GM21423 (cell line): ENCODE results near the gene LY6G5B.

Source experiments
- ATAC-seq: cut with Tn5 transposase; IDR thresholded peaks from one replicate; pipeline ENCODE4 v1.9.1; 2021; ENCODE audit warnings: mild to moderate bottlenecking, moderate library complexity; ENCODE audit not compliant: unreplicated experiment

The LY6G5B gene

DNA sequence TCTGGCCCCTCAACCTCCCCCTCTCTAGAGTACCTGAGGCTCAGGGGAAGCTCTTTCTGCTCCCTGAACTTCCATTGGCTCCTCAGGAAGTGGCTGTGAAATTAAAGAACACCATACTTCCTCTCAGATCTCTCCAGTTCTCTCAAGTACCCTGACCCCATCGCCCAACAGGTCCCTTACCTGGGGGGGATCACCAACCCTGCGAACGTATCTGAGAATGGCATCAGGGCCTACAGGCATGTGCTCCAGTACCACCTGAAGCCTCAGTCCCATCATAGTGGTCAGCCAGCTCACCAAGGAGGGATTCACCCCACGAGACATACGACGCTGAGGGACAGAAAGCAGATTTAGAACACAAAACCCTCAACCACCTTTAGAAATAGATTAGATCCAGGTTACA is 29.2 kb upstream of the LY6G5B start:
- ATAC-seq = no peak

- no peak for ATAC-seq
Observed at GRCh38 chr6:31641370-31641769, 28.4 kb upstream of the LY6G5B start.

- no peak for ATAC-seq
Observed at GRCh38 chr6:31642798-31643570, 26.8 kb upstream of the LY6G5B start.

DNA sequence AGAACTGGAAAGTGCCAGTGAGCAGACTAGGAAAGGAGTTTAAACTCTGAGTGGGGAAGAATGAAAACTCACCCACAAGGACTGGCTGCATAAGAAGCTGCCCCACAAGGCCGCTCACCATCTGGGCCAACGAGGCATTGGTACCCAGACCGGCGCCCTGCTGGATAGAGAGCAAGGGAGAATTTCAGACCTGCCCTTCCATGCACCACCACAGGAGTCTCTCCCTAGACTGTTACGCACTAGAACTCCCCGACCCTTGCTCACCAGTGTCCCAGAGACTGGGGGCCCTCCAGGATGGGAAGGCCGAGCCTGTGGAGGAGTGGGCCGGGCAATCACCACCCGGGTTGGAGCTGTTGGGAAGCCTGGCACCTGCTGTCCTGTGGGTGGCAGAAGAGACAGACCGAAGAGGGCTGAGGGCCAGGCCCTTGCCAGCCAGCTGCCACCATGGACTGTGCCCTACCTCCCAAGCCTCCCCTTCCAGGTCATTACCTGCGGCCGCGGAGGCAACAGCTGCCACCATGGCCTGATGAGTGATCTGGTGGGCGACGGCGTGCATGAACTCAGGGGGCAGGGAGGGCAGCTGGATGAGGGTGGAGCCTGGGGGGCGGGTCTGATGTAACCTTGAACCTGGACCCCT is 25.8 kb upstream of the LY6G5B start:
- ATAC-seq = no peak

DNA sequence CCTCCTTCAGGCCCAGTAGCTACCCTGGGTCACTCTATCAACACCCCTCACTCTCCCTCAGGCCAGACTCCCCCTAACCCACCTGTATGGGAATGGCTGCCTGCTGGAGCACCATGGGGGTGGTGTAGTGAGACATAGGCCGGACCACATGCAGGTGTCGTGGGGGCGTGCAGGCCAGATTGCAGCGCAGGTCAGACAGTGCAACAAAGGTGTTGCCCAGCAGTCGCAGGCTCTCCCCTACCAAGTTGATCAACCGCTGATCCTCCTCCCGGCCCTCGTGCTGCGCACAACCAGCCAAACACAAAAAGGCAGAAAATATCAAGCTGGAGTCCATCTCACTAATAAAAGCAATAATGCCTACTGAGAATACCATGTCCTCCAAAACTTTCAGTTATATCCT is 24.5 kb upstream of the LY6G5B start:
- no peak for ATAC-seq

DNA sequence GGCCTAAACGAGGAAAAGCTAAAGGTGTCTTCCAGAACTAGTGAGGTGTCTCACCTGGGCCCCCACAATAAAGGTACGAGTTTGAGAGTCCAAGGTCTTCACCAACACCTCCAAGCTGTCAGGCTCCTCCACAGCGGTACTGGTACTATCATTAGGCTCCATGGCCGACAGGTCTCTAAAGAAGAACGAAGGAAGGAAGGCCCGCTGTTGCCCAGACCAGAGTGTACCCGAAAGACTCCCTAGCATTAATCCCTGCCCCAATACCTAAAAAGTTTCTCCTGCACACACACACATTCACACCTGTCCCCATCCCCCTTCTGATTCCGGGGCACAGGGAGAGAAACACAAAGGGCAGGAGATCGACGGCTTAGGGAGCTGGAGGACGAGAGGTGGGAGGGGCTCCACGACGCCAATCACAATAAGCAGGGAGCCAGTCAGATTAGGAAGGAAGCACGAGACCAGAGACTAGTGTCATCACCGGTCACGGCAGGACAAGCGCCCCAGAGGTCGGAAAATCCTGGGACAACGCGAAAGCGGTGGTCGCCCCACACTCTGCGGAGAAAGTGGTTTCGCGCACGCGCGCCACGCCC is 18.1 kb upstream of the LY6G5B start:
- ATAC-seq = peak; percentile 31

GRCh38 chr6:31652925-31653724 is 16.7 kb upstream of the LY6G5B start:
- peak; percentile 55 for ATAC-seq

GRCh38 chr6:31654574-31655348 is 15.0 kb upstream of the LY6G5B start:
- ATAC-seq = no peak

DNA sequence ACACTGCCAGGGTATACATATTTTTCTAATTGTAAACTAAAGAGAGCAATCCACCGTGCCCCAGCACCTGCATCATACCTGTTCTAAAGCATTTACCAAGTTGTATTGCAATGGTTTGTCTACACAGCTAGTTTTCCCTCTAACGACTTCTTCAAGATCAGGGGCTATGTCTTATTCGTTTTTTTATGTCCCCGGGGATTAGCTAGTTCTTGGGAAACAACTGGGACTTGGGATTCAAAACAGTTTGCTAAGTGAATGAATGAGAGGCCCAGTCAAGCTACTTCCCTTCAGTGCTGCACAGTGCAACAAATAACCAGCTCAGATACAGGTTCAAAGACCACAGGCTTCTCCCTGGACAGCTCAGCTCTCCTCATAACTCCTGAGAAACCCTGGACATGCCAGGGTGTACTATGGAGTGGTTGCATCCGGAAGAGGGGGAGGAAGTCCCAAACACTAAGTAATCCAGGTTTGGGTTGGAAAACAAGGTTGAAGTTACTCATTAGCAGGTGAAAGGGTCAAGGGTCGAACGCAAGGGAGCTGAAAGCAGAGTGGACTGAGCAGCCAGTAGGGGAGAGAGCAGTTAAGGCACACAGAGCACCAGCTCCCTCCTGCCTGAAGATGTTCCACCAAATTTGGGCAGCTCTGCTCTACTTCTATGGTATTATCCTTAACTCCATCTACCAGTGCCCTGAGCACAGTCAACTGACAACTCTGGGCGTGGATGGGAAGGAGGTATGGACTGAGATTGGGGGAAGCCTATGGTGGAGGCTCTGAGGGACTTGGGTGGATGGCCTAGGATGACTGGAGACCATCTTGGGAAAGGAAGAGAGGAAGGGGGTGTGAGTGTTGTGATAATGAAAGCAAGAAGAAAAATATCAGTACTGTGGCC is 14.2 kb upstream of the LY6G5B start, which contains the start of gene APOM:
Gene APOM, plus strand, starts transcription at position 546 of the 889 bp plus-strand sequence. Its CDS starts 73 bp downstream, at position 619.
- ATAC-seq = no peak

- no peak for ATAC-seq
Observed at GRCh38 chr6:31657406-31658157, 12.2 kb upstream of the LY6G5B start.

DNA sequence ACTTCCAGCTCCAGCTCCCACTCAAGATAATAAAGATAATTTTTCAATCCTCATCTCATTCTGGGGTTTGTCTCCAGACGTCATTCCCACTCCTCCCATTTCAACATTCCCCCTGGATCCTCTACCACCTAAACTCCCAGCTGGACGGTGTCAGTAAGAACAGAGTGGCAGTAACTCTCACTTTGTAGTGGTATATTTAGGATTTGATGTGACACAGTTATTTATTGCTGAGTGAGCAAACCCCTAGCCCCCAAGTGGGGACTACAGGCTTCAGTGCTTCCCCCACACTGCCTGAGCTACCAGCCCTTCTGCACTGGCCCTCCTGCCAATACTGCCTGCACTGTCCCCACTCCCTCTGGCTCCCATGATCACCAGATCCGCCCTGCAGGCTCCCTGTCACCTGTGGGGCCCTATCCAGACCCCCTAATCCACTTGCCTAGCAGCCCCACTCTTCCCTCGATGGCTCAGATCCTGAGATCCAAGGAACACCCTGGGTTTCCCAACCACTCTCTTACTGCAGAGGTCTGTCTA is 11.6 kb upstream of the LY6G5B start:
- no peak for ATAC-seq

DNA sequence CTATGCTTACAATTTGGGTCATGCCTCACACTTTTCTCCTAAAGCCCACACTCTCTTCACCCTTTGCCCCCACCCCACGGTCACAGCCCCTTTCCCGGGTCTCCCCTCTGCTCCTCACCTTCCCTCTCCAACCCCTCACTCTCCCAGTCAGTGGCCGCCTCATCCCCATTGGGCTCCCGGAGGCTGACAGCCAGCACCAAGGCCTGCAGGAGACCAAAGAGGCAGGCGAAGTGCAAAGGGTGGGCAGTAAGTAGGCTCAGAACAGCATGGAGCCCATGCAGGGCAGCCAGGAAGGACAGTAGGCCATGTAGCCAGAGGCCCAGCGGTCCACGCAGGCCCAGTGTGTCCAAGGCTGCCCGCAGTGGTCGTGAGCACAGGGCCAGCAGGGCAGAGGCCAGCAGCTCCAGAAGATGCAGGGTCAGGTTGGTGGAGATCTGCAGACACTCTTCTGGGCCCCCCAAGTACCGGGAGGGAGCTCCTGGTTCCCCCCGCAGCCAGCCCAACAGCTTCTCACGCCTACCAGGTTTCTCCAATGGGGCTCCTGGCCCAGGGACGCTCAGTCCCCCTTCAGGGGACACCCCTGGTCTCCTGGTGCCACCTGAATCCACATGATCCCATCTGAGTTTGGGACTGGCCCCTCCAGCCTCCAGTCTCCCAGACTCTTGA is 10.7 kb upstream of the LY6G5B start:
- ATAC-seq = no peak

DNA sequence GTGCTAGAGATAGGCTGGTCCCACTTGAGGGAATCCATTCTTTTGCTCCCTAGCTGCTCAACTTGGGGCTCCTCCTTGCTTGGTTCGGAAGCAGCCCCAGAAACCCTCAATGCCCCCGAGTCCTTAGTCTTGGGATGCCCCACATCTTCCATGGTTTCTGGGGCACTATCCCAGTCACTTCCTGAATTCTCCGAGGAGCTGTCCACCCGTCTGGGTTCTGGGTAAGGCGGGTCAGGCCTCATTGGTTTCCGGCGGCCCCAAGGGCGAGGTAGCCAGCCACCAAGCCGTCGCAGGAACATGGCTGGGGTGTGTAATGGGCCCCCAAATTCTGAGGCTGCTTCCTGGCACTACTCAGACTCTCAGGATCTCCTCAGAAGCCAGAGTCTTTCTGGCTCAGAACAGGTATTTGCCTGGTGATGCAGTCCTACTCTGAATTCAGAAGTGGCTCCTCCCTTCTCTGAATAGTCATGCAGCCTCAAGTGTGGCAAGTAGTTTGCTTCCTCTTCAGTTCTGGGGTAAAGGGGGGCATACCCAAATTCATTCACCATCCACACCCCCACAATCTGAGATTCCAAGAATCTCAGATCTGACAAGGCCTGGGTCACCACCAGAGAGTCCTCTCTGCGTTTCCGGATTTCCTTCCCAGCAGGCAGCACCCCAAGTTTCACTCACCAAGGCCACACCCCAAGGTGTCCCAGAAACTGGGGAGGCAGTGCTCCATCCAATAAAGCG is 10.0 kb upstream of the LY6G5B start:
- ATAC-seq = no peak

DNA sequence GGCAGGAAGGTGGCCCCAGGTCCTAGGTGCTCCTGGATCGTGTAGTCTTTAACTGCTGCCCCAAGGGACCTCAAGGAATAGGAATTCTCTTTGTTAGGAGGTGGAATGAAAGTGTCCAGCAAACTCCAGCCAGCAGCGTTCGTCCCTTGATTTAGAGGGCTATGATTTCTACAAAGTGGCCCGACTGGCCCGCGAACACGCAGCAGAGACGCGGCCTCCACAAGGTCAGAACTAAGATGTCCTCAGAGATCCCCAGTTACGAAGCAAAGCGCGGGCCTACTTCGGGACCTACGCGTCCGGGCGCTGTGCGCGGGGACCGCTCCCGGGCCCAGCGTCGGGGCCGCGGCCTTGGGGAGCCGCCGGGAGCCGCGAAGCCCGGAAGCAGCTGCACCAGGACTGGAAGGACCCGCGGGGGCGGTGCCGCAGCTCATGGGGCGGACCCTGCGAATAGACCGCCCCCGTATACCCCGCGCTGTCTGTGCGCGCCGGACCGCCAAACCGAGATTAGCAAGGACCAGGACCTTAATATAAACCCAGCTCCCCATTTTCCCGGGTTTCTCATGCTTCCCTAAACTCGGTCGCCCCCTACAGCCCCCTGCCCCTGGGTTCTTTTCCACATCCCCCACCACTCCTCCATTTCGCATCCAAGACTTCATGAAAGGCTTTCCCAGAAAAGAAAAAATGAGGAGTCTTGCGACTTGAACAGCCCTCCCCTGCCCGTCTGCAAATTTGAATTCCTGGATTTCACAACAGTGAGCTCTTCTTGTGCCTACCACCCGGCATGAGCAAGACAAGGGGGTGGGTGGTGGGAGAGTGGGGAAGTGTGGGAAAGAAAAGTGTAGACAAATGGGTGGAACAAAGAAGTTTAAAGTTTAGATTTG is 9.2 kb upstream of the LY6G5B start, which contains the start of gene C6orf47:
Gene C6orf47, minus strand, starts transcription at position 398 of the 881 bp plus-strand sequence. CDS start 831 bp downstream, outside the sequence.
- peak; percentile 42 for ATAC-seq

DNA sequence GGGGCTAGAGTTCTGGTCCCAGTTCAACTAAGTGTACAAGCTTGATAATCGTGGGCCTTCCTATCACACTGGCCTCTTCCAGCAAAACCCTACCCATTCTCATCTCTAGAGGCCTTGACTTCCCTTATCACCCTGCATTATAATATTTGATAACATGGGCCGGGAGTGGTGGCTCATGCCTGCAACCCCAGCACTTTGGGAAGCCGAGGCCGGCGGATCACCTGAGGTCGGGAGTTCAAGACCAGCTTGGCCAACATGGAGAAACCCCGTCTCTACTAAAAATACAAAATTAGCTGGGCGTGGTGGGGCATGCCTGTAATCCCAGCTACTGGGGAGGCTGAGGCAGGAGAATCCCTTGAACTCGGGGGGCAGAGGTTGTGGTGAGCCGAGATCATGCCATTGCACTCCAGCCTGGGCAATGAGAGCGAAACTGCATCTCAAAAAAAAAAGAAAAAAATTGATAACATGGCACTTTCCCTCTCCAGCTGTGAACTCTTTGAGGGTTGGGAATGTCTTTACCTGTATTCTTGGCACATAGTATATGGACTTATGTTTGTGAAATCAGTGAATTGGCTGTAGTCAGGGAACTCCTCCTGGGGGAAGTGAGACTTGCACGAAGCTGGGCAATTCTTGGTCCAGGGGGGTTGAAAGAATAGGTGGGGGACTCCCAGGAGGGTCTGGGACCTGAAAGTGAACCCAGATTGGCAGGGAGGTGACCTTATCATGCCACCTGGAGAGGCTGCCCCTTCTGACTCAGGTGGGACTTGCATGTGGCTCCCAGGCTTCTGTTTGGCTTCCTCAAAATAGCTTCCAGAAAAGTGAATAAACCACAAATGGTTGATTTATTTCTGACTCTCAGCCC is 8.3 kb upstream of the LY6G5B start:
- ATAC-seq = no peak
